ENCODE data around the gene CCN2.

Gene CCN2, protein sequence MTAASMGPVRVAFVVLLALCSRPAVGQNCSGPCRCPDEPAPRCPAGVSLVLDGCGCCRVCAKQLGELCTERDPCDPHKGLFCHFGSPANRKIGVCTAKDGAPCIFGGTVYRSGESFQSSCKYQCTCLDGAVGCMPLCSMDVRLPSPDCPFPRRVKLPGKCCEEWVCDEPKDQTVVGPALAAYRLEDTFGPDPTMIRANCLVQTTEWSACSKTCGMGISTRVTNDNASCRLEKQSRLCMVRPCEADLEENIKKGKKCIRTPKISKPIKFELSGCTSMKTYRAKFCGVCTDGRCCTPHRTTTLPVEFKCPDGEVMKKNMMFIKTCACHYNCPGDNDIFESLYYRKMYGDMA

DNA sequence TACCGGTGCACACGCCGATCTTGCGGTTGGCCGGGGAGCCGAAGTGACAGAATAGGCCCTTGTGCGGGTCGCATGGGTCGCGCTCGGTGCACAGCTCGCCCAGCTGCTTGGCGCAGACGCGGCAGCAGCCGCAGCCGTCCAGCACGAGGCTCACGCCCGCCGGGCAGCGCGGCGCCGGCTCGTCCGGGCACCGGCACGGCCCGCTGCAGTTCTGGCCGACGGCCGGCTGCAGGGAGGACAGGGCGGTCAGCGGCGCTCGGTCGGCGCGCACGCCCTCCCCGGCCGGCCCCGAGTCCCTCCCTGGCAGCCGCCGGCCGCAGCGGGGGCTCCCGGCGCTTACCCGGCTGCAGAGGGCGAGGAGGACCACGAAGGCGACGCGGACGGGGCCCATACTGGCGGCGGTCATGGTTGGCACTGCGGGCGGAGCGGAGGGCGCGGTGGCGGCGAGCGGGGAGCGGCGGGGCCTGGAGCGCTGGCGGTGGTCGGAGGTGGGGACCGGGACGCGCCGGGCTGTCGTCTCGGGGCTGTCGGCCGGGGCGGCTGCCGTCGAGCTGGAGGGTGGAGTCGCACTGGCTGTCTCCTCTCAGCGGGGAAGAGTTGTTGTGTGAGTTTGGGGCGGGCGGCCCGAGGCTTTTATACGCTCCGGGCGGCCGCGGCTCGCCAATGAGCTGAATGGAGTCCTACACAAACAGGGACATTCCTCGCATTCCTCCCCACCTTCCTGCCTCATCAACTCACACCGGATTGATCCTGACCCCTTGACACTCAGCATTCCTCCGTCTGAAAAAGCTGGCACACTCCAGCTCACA, at the start of gene CCN2:
CCN2 (minus strand) TSS at position 606 of the 809 bp plus-strand sequence; CDS start at position 406, 200 bp downstream.
- DNase-seq (ENCODE audit: low read depth in 2 of 2) = no peak

DNA sequence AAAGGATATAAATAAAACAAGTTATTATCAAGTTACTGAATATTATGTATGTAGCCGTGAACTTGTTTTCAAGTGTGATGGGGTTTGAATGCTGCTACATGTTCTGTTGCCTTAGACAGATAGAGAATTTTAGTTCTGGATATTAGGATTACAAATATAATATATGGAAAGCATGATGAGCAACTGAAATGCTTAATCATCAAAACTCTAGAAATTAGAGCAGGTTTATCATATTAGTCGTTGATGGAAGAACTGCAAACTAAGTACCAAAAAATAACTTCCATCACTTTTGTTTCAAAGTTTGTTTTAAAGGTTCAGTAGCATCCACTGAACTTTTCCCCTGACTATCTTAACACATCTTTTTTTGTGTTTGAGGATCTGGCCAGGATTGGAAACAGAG, 49.1 kb upstream of the CCN2 start:
- DNase-seq (ENCODE audit: low read depth in 2 of 2) = no peak

DNA sequence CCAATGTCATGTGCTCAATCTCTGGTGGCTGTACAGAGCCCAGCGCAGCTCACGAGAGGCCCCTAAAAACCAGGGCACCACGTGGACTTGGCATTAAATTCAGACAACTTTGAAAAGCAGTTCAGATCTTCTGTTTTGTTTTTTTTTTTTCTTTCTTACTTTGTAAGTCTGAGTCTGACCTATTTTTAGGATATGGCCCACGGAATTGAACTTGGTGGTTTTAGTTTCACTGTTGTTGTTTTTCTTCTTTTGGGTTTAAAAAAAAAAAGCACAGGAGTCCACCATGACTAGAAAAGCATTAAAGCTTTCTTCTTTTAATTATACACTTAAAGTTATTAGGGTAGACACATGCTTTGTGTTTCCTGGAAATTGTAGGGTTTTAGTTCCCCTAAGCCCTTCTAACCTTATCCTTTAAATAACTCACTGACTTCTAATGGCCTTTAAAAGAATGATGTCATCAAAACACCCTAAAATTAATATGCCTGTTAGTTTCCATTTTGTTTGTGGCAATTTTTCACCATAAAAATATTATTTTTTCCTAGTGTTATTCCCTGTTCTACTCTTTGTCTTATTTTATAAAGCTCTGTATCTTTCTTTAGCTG, 48.5 kb upstream of the CCN2 start:
- DNase-seq (ENCODE audit: low read depth in 2 of 2) = no peak

DNA sequence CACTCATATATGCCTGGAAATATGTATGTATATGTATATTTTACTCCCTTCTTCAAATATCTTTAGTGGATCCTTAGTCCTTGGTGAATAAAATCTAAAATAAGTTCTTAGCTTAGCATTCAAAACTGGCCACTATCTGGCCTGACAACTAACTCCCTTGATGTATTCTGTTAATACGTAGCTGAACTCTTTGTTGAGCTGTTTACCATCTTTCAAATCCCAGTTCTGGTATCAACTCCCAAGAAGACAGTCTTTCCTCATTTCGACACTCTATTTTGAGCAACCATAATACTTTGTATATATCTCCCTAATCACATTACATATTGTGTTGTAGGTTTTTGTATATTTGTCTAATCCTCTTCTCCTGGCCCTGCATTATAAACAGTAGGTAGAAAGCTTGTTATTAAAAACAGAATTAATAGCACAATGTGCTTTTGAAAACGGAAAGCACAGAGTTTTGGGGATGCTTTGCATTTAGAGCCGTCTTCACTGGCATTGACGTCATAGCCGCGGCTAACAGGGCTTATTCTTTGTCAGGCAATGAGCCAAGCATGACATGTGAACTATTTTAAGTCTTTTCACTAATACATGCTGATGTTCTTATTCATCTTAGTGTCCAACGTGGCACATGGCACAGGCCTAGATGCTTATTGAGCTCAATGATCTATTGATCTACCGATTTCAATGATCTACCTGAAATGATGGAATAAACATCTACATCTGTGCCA, 47.2 kb upstream of the CCN2 start:
- no peak for DNase-seq (ENCODE audit: low read depth in 2 of 2)

DNA sequence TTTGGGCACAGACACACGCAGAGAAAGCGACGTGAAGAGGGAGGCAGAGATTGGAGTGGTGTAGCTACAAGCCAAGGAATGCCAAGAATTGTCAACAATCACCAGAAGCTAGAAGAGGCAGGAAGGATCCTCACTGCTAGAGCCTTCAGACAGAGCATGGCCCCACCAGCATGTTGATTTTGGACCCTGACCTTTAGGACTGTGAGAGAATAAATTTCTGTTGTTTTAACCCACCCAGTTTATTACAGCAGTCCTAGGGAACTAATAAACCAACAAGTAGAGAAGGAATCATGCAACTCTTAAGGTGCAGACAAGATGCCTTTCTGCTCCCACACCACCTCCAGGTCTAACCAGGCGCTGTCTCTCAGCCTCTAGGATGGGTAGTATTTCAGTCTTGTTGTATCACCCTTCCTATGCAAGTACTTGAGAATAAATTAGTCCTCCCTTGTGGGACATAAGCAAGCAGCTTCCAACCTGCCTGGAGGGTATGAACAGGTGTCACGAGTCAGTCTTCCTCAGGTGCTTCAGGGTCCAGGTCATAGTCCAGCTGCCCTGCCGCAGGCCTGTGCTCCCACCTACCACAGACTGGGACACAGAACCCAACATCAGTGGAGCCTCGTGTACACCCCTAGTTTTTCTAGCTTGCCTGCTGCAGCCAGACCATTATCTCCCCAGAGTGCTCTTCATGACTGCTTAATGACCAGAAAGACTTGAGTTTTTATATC, 46.4 kb upstream of the CCN2 start:
- no peak for DNase-seq (ENCODE audit: low read depth in 2 of 2)

DNA sequence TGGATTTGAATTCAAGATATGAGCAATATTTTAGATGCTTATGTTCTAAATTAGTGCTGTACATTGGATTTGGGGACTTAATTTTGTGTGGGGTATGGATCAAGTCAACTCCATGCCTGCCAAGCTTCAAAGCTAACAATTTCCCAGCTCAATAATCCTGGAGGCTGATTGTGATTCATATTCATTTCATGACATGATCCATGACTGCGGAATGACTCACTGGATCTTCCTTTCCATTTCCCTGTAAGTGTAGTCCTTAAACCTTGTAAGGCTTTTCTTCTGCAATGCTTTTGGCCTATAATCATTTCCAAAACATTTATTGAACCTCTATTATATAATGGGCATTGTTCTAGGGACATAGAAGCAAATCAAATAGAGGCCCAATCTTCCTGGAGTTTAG, 44.7 kb upstream of the CCN2 start:
- DNase-seq (ENCODE audit: low read depth in 2 of 2) = no peak

DNA sequence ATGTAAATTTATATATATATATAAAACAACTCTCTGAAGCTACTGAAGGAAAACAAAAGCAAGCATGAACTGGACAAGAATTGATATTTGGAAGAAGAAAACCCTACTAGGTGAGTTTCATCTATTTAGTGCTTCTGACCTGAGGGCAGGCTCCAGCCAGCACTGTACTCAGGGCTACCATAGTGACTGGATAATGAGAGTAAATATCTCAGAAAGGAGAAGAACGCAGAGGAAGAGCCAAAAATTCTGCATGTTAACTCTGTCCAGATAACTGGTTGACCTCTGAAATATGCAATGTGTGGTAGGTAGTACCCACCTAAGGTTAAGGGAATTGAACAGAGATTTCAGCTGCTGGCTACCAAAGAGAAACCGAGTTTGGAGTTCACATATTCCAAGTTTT, 41.4 kb upstream of the CCN2 start:
- DNase-seq (ENCODE audit: low read depth in 2 of 2) = no peak

DNA sequence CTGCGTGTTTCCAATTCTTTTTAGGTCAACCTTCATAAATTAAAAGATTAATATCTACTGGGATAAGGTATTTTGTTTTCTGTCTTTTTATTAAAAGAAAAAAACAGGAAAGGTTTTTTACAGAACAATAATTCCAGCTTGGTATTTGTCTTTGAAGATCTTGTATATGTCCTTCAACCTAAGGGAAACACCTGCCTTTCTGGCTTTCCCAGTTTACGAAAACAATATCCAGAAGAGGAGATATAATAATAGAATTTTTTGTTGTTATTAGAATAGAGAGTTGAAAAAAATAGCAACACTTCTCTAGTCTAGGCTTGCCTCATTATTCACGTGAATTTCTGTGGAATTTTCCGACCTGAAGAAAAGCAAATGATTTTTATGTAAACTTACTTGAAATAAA, 37.9 kb upstream of the CCN2 start:
- DNase-seq (ENCODE audit: low read depth in 2 of 2) = no peak

DNA sequence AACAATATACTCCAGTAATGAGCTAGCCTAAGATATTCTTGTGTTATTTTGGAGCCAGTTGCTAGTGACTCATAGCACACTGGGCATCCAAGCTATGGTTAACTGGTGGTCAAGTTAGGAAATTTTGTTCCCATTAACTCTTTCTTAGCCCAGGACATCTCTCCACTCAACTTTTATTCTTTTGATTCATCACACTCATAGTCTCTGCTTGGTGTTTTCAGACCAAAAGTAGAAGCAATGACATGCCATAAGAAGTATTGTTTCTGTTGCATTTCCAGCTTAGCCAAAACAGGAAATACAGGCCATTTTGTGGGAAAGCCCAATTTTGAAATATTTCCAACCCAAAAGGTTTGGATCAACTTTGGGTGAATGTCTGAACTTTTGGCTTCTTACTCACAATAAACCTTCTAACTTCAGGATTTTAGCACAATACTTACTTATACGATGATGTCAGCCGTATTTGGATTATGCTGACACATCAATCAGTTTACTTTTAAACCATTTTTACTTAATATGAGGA, 31.6 kb upstream of the CCN2 start:
- no peak for DNase-seq (ENCODE audit: low read depth in 2 of 2)

DNA sequence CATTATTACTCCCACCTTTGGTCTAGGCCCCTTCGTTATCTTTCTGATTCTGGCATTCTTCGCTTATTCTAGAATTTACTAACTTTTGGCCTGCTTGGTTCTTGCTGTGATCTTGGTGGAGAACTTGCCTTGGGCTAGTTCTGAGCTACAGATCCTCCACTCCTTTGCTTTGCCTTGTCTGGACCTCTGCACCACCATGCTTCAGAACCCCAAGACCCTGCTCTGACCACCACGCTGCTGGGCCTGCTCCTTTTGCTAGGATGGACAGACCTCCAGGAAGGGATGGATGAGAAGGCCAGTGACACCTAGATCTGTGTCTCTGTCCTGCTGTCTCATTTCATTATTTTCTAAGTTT, 30.4 kb upstream of the CCN2 start:
- no peak for DNase-seq (ENCODE audit: low read depth in 2 of 2)

DNA sequence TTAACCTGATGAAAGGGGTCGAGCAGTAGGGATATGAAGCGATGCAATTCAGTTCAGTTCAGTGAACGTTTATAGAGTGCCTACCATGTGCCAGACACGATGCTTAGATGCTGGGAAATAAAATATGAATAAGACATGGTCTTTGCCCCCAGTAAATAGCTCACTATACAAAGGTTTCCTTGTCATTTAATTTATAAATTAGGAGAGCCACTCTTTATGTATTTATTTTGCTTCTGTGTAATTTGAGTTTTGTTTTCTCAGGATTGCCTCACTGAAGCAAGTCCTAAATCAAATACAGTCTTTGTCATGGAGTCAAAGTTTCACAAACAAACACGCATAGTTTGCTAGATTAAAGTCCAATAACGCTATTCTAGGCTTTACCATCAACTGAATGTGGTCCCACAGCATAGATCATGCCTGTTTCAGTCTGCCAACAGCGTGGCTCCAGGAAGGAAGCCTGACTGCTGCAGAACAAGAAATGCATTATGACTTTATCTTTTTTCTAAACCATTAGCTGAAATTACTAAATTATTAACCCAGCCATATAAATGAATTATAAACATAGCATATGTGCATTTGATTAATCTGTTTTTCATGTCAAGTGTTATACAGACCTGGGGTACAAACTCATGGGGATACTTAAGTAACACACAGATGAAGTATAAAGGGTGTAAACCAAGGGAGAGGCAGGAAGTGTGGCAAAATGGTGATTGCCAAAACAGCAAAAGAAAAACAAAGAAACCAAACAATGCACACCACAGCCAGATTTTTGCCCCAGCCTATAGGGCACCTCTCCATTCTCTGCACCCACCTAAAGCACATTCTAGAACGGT, 29.8 kb upstream of the CCN2 start:
- no peak for DNase-seq (ENCODE audit: low read depth in 2 of 2)

DNA sequence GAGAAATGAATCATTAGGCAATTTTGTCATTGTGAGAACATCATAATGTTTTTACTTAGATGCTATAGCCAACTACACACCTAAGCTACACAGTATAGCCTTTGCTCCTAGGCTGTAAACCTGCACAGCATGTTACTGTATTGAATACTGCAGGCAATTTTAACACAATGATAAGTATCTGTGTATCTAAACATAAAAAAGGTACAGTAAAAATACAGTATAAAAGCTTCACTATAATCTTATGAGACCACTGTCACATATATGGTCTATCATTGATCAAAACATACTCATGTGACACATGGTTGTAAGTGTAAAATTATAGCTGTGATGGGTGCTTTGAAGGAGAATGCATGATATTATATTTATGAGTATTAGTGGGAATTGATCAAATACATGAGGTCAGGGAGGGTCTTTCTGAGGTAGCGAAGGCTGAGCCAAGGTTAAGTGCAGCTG, 29.2 kb upstream of the CCN2 start:
- no peak for DNase-seq (ENCODE audit: low read depth in 2 of 2)

DNA sequence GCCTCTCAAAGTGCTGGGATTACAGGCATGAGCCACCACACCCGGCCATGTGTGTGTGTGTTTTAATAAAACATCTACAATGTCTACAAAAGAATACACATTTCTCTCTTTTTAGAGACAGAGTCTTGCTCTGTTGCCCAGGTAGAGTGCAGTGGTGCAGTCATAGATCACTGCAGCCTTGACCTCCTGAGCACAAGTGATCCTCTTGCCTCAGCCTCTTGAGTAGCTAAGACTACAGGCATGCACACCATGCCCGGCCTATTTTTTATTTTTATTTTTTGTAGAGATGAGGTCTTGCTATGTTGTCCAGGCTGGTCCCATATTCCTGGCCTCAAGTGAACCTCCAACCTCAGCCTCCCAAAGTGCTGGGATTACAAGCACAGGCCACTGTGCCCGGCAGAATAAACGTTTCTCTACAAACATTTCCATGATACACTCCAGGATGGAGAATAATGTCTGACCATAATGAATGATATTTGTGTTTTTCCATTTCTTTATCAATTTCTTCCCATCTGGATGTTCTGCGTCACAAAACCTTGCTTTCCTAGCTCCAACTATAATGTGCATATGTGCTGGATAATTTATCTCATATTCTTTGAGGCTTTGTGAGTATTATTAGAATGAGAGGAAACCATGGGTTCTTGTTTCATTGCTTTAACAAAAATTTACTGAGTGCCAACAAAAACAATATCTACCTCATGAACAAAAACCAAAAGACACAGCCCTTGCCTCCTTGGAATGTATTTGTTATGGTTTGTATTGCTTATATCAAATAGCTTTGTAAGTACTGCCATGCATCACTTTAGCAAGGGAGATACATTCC, 28.6 kb upstream of the CCN2 start:
- no peak for DNase-seq (ENCODE audit: low read depth in 2 of 2)

DNA sequence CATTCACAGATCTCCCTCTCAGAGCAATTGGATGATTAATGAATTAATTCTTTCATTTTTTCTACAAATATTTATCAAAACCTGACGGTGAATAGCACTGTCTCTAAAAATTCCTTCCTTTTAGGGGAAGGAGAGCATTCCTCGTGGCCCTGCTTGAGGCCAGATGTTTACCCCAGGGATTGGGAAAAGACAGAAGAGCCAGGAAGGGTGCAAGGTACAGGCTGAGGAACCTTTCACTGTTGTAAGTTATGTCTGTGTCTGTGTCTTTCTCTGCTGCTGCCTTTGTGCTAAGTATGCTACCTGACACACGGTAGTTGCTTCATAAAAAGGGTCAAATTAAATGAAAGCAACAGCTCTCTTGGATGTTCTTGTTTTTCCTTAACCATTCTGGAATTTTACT, 27.4 kb upstream of the CCN2 start:
- DNase-seq (ENCODE audit: low read depth in 2 of 2) = no peak

DNA sequence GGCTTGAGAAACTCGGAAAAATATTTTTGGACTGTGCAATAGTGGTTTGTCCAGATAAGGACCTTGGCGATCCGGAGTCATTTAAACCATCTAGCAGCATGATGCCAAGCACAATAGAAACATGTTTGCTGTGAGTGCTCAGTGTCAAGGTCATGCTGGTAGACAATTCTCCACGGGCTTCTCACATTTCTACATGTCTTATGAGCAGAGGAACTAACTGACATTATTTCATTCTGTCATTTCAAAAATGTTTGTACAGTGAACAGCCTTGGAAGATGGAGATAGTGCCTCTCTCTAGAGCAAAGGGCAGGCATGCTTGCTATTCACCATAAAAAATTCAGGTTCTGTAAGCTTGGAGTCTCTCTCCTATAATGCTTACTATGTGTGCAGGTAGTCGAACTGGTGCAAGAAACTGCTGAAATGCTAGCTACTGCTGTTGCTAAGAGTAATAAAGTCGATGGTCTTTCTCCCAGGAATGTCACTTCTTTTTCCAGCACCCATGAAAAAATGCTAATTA, 25.4 kb upstream of the CCN2 start:
- no peak for DNase-seq (ENCODE audit: low read depth in 2 of 2)

DNA sequence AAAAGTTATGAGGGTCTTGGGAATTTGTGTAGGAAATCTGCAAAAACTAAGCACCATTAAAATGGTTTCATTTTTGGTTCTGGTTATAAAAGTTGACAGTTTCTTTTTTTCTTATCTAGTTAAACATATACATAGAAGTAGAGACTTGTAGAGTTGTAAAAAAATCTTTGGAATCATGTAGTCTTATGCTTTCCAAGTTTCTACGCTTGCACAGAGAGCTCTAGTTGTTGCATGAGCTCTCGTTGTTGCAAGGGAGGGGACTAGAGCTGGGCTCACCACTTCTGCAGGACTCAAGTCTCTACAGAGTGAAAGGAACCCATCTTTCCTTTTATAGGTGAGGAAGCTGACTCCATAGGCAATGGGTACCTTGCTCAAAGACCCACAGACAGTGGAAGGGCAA, 21.6 kb upstream of the CCN2 start:
- DNase-seq (ENCODE audit: low read depth in 2 of 2) = no peak

DNA sequence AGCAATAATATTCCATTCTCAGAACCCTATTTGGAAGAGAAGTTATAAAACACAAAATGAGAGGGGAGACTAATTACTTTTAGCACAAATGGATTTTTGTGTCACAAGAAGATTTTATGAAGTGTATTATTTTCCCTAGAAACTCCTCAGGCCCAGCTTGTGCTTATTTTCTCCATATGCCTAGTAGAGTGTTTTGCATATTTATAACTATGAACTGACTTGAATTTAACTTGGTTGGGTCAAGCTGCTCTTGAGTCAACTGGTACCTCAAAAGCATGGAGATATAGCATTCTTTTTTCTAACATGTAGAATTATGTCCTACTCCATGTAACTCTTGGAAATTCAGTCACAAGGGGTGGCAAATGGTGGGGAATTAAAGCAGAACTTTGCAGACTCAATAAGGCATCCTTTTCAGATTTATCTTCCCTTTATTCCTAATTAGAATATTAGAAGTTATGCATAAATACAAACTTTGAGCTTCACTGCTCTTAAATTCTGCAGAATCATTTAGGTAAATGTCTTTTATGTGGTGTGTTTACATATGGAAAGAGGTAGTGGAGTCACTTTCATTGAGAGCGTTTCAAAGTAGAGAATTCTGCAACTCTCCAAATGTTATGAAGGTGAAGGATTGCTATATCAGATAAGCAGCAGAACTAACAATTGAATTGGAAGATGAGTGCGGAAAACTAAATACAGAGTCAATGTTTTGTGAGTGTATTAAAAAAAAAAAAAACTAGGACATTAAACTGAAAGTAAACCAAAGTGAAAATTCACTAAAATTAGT, 19.1 kb upstream of the CCN2 start:
- no peak for DNase-seq (ENCODE audit: low read depth in 2 of 2)

DNA sequence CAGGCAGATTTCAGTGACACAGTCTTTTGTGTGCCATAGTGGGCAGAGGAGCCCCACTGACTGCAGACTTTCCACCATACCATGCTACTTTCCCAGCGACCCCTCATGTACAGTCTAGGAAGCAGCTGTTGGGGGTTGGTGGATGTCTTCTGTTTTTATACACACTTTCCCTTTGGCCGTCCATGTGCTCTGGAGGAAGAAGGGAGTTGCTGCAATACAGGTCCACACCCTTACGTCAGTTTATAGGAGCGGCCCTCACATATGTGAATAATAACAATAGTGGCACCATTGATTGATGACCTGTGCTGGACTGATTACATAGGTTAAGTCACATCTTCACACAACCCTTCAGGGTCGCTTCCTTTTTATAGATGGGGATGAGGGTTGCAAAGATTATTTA, 17.5 kb upstream of the CCN2 start:
- DNase-seq (ENCODE audit: low read depth in 2 of 2) = no peak
